Measurements from ENCODE around the gene XPO5.

Gene XPO5

GRCh38 chr6:43532201-43532600 is 43.6 kb downstream of the XPO5 start:
- TF ChIP-seq CTCF (IDR thresholded peaks at IDR 0.05; ENCODE audit: low read length, missing control alignments): no peak
- no peak for DNase-seq (ENCODE audit: low read depth)

GRCh38 chr6:43524483-43524961 is 51.3 kb downstream of the XPO5 start:
- no peak for TF ChIP-seq CTCF (IDR thresholded peaks at IDR 0.05; ENCODE audit: low read length, missing control alignments)
- no peak for DNase-seq (ENCODE audit: low read depth)
- no peak overlapping the region for H3K4me3 ChIP-seq (replicated peaks; ENCODE audit: low read depth, low read length)

More at GRCh38 chr6:43532201-43532600, 43.6 kb downstream of the XPO5 start:
- no peak overlapping the region for H3K4me3 ChIP-seq (replicated peaks; ENCODE audit: low read depth, low read length)

- no peak for DNase-seq (ENCODE audit: low read depth)
- no peak for TF ChIP-seq CTCF (IDR thresholded peaks at IDR 0.05; ENCODE audit: low read length, missing control alignments)
- H3K4me3 ChIP-seq (replicated peaks; ENCODE audit: low read depth, low read length): no peak overlapping the region
Measured at GRCh38 chr6:43523284-43523683, 52.6 kb downstream of the XPO5 start.

GRCh38 chr6:43522547-43523261 is 53.1 kb downstream of the XPO5 start:
- no peak for DNase-seq (ENCODE audit: low read depth)
- TF ChIP-seq CTCF (IDR thresholded peaks at IDR 0.05; ENCODE audit: low read length, missing control alignments): no peak
- H3K4me3 ChIP-seq (replicated peaks; ENCODE audit: low read depth, low read length): no peak overlapping the region

- no peak for DNase-seq (ENCODE audit: low read depth)
- no peak for TF ChIP-seq CTCF (IDR thresholded peaks at IDR 0.05; ENCODE audit: low read length, missing control alignments)
- no peak overlapping the region for H3K4me3 ChIP-seq (replicated peaks; ENCODE audit: low read depth, low read length)
Measured at GRCh38 chr6:43521836-43522235, 54.0 kb downstream of the XPO5 start.

- no peak for DNase-seq (ENCODE audit: low read depth)
- no peak overlapping the region for H3K4me3 ChIP-seq (replicated peaks; ENCODE audit: low read depth, low read length)
- TF ChIP-seq CTCF (IDR thresholded peaks at IDR 0.05; ENCODE audit: low read length, missing control alignments): no peak
Measured at GRCh38 chr6:43520097-43520496, 55.7 kb downstream of the XPO5 start.

Measured in fibroblast of pulmonary artery (primary cell).